ENCODE measurements around the gene MAST4.
"Not testable (repeated sequence)": the region's sequence is repeated elsewhere in the genome, so short reads cannot be mapped to it uniquely, and the experiment has no call there.

The MAST4 gene

DNA sequence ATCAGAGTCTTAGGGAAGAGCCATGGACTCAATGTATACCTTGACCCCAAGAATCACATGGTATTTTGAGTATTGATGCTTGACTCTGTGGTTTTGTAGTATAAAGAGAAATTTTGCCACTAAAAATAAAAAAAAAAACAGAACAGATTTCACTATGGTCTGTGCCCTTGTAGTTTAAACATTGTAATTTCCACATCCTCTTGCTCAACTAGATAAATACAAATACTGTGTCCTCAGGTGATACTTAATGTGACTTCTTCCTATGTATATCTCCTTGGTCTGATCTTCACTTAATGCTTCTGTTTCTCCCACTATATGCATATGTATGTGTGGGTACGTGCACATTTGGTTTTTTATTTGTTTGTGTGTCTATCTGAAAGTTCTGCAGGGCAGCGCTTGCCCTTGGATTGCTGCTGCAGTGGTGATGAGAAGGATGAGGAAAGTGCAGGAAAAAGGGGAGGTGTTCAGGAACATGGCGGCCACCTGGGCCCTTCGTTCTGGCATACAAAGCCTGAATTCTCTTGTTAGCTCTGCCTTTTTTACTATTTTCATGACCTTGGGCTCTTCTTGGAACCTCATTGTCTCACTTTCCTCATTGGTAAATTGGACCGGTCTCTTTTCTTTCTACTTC is 222.2 kb downstream of the MAST4 start:
- CTCF ChIA-PET, result interaction anchor here (2.0 kb wide), 1 partner anchor 10 kb away, joined by 5 read pairs; no protein-coding TSS in a partner anchor
- no peak overlapping the region for H3K27ac ChIP-seq
- TF ChIP-seq, protein P1, sequence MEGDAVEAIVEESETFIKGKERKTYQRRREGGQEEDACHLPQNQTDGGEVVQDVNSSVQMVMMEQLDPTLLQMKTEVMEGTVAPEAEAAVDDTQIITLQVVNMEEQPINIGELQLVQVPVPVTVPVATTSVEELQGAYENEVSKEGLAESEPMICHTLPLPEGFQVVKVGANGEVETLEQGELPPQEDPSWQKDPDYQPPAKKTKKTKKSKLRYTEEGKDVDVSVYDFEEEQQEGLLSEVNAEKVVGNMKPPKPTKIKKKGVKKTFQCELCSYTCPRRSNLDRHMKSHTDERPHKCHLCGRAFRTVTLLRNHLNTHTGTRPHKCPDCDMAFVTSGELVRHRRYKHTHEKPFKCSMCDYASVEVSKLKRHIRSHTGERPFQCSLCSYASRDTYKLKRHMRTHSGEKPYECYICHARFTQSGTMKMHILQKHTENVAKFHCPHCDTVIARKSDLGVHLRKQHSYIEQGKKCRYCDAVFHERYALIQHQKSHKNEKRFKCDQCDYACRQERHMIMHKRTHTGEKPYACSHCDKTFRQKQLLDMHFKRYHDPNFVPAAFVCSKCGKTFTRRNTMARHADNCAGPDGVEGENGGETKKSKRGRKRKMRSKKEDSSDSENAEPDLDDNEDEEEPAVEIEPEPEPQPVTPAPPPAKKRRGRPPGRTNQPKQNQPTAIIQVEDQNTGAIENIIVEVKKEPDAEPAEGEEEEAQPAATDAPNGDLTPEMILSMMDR (conservative IDR thresholded peaks at IDR 0.05; ENCODE audit: low read depth), result no peak
- POLR2A ChIA-PET (ENCODE audit: low non-redundant PET), result no interaction called here
- no peak for DNase-seq (ENCODE audit: low spot score)

DNA sequence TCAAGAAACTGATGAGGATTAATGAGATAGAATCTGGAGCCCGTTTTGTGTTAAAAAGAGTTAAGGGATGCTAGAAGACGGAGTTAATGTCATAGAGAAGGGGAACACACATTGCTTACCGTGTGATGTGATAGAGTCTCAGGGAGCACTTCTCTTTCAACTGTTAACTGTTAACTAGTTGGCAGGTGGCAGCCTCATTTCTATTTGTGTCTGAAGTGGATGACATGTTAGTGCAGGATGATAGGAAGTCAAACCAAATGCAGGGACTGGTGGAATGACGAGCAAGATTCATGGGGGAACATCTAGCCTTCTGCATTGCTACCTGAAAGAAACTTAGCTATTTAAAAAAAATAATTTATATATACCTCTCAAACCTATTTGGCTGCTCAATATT is 222.7 kb downstream of the MAST4 start:
- no peak for DNase-seq (ENCODE audit: low spot score)
- POLR2A ChIA-PET (ENCODE audit: low non-redundant PET), result no interaction called here
- CTCF ChIA-PET, result interaction anchor here (0.6 to 2.0 kb wide), 2 partner anchors 11 to 1211 kb away, joined by 3 to 5 read pairs; no protein-coding TSS in a partner anchor
- no peak overlapping the region for H3K27ac ChIP-seq
- TF ChIP-seq, protein P1 (conservative IDR thresholded peaks at IDR 0.05; ENCODE audit: low read depth), result no peak

DNA sequence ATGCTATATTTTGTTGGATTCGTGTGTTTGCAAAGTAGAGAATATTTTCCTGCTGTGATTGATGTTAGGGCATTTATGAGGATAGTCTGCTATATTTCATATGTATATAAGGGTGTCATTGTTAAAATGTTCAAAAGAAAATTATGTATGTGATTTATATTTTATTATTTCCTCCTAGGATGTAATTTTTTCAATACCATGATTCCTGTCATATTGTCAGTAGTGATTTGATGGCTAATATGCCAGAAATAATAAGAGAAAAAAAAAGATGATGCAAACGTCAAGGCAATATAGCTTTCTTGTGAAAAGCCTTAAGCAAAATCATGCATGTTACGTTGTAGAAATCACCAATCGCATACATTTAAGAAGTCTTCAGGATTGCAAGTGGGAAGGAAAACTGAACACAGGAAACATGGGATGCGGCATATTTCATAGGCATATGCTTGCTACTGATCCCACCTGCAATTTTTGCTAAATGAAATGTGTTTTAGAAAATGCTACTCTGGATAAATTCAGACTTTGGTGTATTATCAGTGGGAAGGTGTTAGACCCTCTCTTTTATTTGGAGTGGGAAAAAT is 224.5 kb downstream of the MAST4 start:
- ChIA-PET CTCF (interaction anchor here (0.6 to 1.6 kb wide), 3 partner anchors 19 to 138 kb away, joined by 3 to 5 read pairs (median 4); no protein-coding TSS in a partner anchor), POLR2A (ENCODE audit: low non-redundant PET) (no interaction called here)
- TF ChIP-seq, protein P1 (conservative IDR thresholded peaks at IDR 0.05; ENCODE audit: low read depth), result no peak
- DNase-seq (ENCODE audit: low spot score), result no peak
- no peak overlapping the region for H3K27ac ChIP-seq

DNA sequence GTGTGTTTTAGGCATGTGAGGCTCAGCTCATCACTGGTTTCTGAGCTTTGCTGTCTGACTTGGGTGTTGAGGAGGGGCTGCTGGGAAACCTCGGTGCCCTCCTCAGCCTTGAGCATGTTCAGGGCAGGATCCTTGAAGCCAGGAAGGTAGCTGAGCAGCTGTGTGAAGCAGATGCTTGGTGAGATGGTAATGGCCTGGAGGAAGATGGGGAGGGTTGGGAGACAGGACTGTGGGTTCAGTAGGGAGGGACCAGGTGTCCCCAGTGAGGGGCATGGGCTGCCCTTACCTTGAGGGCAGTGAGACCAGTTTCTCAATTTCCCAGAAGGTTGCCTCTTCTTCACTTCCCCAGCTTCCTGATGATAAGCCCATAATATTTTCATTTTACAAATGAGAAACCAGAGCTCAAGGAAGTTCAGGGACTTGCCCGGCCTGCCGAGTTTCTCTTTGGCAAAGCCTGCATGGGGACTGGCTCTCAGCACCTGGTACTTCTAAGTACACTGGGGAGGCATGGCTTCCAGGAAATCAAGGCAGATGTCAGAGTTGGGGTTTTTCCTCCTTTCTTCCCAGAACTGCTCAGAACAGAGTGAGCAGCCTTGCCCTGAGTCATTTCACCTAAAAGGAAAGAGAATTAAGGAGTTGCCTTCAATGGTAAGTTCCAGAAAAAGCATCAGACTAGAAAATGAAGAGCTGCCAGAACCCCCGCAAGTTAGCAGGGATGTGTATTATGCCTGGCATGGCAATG is 225.7 kb downstream of the MAST4 start:
- ChIA-PET CTCF (no interaction called here), POLR2A (ENCODE audit: low non-redundant PET) (no interaction called here)
- TF ChIP-seq, protein P1 (conservative IDR thresholded peaks at IDR 0.05; ENCODE audit: low read depth), result no peak
- DNase-seq (ENCODE audit: low spot score), result no peak
- H3K27ac ChIP-seq, result no peak overlapping the region

DNA sequence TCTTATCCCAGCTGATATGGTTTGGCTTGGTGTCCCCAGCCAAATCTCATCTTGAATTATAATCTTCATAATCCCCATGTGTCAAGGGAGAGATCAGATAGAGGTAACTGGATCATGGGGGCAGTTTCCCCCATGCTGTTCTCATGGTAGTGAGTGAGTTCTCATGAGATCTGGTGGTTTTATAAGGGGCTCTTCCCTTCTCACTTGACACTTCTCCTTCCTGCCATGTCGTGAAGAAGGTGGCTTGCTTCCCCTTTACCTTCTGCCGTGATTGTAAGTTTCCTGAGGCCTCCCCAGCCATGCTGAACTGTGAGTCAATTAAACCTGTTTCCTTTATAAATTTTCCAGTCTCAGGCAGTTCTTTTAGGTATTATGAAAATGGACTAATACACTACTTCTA is 226.7 kb downstream of the MAST4 start:
- H3K27ac ChIP-seq; POLR2A ChIA-PET (ENCODE audit: low non-redundant PET); DNase-seq (ENCODE audit: low spot score): not testable (repeated sequence)
- CTCF ChIA-PET, result interaction anchor here (0.7 kb wide), 1 partner anchor 41 kb away, joined by 3 read pairs; no protein-coding TSS in a partner anchor

DNA sequence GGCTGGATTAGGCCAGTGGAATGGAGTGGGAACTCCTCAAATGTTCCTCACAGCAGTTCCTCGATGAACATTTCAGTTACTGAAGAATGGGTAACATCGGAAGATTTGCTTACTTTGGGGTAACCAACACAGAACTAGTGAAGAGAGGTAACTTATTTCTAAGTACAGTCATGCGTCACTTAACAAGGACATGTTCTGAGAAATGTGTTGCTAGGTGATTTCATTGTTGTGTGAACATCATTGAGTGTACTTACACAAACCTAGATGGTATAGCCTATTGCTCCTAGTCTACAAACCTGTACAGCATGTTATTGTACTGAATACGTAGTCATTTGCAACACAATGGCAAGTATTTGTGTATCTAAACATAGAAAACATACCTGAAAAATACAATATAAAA is 228.3 kb downstream of the MAST4 start:
- CTCF ChIA-PET, result interaction anchor here (0.6 to 0.7 kb wide), 4 partner anchors 9 to 384 kb away, joined by 3 to 4 read pairs (median 4); no protein-coding TSS in a partner anchor
- POLR2A ChIA-PET (ENCODE audit: low non-redundant PET), result no interaction called here
- TF ChIP-seq, protein P1 (conservative IDR thresholded peaks at IDR 0.05; ENCODE audit: low read depth), result no peak
- H3K27ac ChIP-seq, result no peak overlapping the region
- DNase-seq (ENCODE audit: low spot score), result no peak

All from RWPE1 (cell line).